Left ventricle myocardium inferior (tissue), 1 donor: ENCODE measurements around the gene TOR3A. TPM values are rescaled to one million over a fixed set of nuclear protein-coding genes. Genes with fewer than 3 reads are reported as not detected.

Experiments
- DNase-seq: peaks from one replicate; pipeline ENCODE4 v3.0.0-alpha.2; 2020
- H3K27ac ChIP-seq: fragments of 200-600 bp; replicated peaks from 2 replicates; pipeline ENCODE4 v1.8.0; 2021
- H3K27me3 ChIP-seq: fragments of 200-600 bp; 2 replicates; pipeline ENCODE4 v1.8.0; 2021; ENCODE audit warnings: low read depth
- H3K36me3 ChIP-seq: fragments of 200-600 bp; 2 replicates; pipeline ENCODE4 v1.8.0; 2021
- H3K4me1 ChIP-seq: fragments of 200-600 bp; 2 replicates; pipeline ENCODE4 v1.8.0; 2021
- H3K4me3 ChIP-seq: fragments of 200-600 bp; 2 replicates; pipeline ENCODE4 v1.8.0; 2021; ENCODE audit warnings: mild to moderate bottlenecking, moderate library complexity
- H3K9me3 ChIP-seq: fragments of 200-600 bp; replicated peaks from 2 replicates; pipeline ENCODE4 v1.8.0; 2021
- CTCF ChIP-seq: fragments of 200-600 bp; IDR thresholded peaks from 2 replicates; pipeline ENCODE4 v1.8.0; 2021; ENCODE audit warnings: antibody characterized with exemption, mild to moderate bottlenecking, borderline replicate concordance
- intact Hi-C: fragments of 100-400 bp; cut with micrococcal nuclease; formaldehyde crosslinking; loops from one replicate; pipeline ENCODE4 v1.11.0; 2022
- total RNA-seq: library from RNA; stranded (reverse); fragmentation: NEBNext Ultra II Directional; extraction: Animal tissue kit (Norgen Biotek cat#: 25700); gene quantifications from one replicate; pipeline ENCODE4 v1.2.1, GENCODE V29; 2021
- donor health status: DM: no; HTN: yes; CAD: no; lungs with severe emphysema.

The TOR3A gene
- total RNA-seq, 1 donor from 2014 or later, result 9.6 TPM

- TF ChIP-seq CTCF, result no peak
Measured at GRCh38 chr1:179094818-179095217, 12.9 kb downstream of the TOR3A start.

GRCh38 chr1:179095377-179095776, 13.5 kb downstream of the TOR3A start:
- DNase-seq, result no peak
- intact Hi-C loops, result loop anchor here (10.0 kb wide), 1 partner anchor 99 kb away; no protein-coding TSS in a partner anchor
- Histone ChIP-seq H3K27me3 (no peaks in the 10 kb centered on the region), H3K36me3 (peaks cover 34% of the 10 kb centered on the region), H3K27ac (peak overlapping the region; percentile 53), H3K9me3 (no peaks in the 10 kb centered on the region), H3K4me1 (peaks cover 41% of the 10 kb centered on the region), H3K4me3 (no peak overlapping the region)
- no peak for TF ChIP-seq CTCF

More at GRCh38 chr1:179094818-179095217, 12.9 kb downstream of the TOR3A start:
- Histone ChIP-seq H3K4me1 (peaks cover 47% of the 10 kb centered on the region), H3K36me3 (peaks cover 35% of the 10 kb centered on the region), H3K9me3 (no peaks in the 10 kb centered on the region), H3K27me3 (no peaks in the 10 kb centered on the region), H3K4me3 (no peak overlapping the region), H3K27ac (peak overlapping the region; percentile 53)
- DNase-seq, result no peak
- intact Hi-C loops, result loop anchor here (10.0 kb wide), 1 partner anchor 100 kb away; no protein-coding TSS in a partner anchor

GRCh38 chr1:179095924-179096323, 14.1 kb downstream of the TOR3A start:
- Histone ChIP-seq H3K27me3 (no peaks in the 10 kb centered on the region), H3K27ac (peak overlapping the region; percentile 53), H3K9me3 (no peaks in the 10 kb centered on the region), H3K4me1 (peaks cover 36% of the 10 kb centered on the region), H3K4me3 (no peak overlapping the region), H3K36me3 (peaks cover 34% of the 10 kb centered on the region)
- DNase-seq, result no peak
- intact Hi-C loops, result loop anchor here (10.0 kb wide), 1 partner anchor 99 kb away; no protein-coding TSS in a partner anchor
- no peak for TF ChIP-seq CTCF

- no peak for DNase-seq
- Histone ChIP-seq H3K27me3 (no peaks in the 10 kb centered on the region), H3K9me3 (no peaks in the 10 kb centered on the region), H3K36me3 (peaks cover 16% of the 10 kb centered on the region), H3K4me3 (no peak overlapping the region), H3K27ac (no peak overlapping the region), H3K4me1 (peaks cover 21% of the 10 kb centered on the region)
- intact Hi-C loops, result loop anchor here (10.0 kb wide), 1 partner anchor 95 kb away; no protein-coding TSS in a partner anchor
- no peak for TF ChIP-seq CTCF
Measured at GRCh38 chr1:179099891-179100290, 18.0 kb downstream of the TOR3A start.

- Histone ChIP-seq H3K27me3 (no peaks in the 10 kb centered on the region), H3K27ac (no peak overlapping the region), H3K9me3 (no peaks in the 10 kb centered on the region), H3K4me1 (peaks cover 15% of the 10 kb centered on the region), H3K36me3 (peaks cover 13% of the 10 kb centered on the region), H3K4me3 (no peak overlapping the region)
- intact Hi-C loops, result no loop called here
- DNase-seq, result no peak
- no peak for TF ChIP-seq CTCF
Measured at GRCh38 chr1:179101566-179101965, 19.7 kb downstream of the TOR3A start.
